ENCODE measurements around the gene RALGPS2.

Gene RALGPS2

GRCh38 chr1:178726087-178726517 lies 1.1 kb downstream of the RALGPS2 start (continued):
- TF ChIP-seq, protein P1, sequence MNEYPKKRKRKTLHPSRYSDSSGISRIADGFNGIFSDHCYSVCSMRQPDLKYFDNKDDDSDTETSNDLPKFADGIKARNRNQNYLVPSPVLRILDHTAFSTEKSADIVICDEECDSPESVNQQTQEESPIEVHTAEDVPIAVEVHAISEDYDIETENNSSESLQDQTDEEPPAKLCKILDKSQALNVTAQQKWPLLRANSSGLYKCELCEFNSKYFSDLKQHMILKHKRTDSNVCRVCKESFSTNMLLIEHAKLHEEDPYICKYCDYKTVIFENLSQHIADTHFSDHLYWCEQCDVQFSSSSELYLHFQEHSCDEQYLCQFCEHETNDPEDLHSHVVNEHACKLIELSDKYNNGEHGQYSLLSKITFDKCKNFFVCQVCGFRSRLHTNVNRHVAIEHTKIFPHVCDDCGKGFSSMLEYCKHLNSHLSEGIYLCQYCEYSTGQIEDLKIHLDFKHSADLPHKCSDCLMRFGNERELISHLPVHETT (tag by site-specific recombination; IDR thresholded peaks at IDR 0.05) = 0 out of 2 replicates have a peak, but pooled peaks have one; percentile 31
- TF ChIP-seq PRDM6 (tag by site-specific recombination; IDR thresholded peaks at IDR 0.05) (no peak), PBX3 (CRISPR knock-in tag; IDR thresholded peaks at IDR 0.05) (no peak), ZNF521 (tag by site-specific recombination; IDR thresholded peaks at IDR 0.05) (no peak), YY2 (tag by site-specific recombination; IDR thresholded peaks at IDR 0.05) (no peak), PRDM1 (tag by site-specific recombination; IDR thresholded peaks at IDR 0.05) (no peak), ZNF248 (tag by site-specific recombination; IDR thresholded peaks at IDR 0.05) (no peak), ZNF266 (tag by site-specific recombination; IDR thresholded peaks at IDR 0.05; ENCODE audit: low read depth) (no peak), ZNF10 (tag by site-specific recombination; IDR thresholded peaks at IDR 0.05) (no peak), ZNF600 (tag by site-specific recombination; IDR thresholded peaks at IDR 0.05) (peak; percentile 14; the same call in 1 of the 2 replicates), GLI4 (tag by site-specific recombination; IDR thresholded peaks at IDR 0.05) (no peak), GLI2 (tag by site-specific recombination; IDR thresholded peaks at IDR 0.05; ENCODE audit: borderline replicate concordance, low read depth) (no peak), ZNF366 (tag by site-specific recombination; conservative IDR thresholded peaks at IDR 0.05) (no peak; the same call in 1 of the 2 replicates), ZNF426 (tag by site-specific recombination; IDR thresholded peaks at IDR 0.05) (no peak), ZNF549 (tag by site-specific recombination; IDR thresholded peaks at IDR 0.05) (no peak), ZBTB11 (tag by site-specific recombination; conservative IDR thresholded peaks at IDR 0.05; ENCODE audit: low read depth) (peak; percentile 32; the same call in 1 of the 2 replicates), ZBTB1 (tag by site-specific recombination; IDR thresholded peaks at IDR 0.05) (no peak), KLF8 (tag by site-specific recombination; IDR thresholded peaks at IDR 0.05) (peak; percentile 40; the same call in 1 of the 2 replicates), ZSCAN30 (tag by site-specific recombination; IDR thresholded peaks at IDR 0.05) (0 out of 2 replicates have a peak, but pooled peaks have one; percentile 36), ZFHX2 (tag by site-specific recombination; conservative IDR thresholded peaks at IDR 0.05) (peak; percentile 76), ZNF37A (tag by site-specific recombination; IDR thresholded peaks at IDR 0.05) (no peak), IKZF3 (tag by site-specific recombination; IDR thresholded peaks at IDR 0.05) (0 out of 2 replicates have a peak, but pooled peaks have one; percentile 26), INSM2 (tag by site-specific recombination; IDR thresholded peaks at IDR 0.05) (0 out of 2 replicates have a peak, but pooled peaks have one; percentile 10), MYNN (tag by site-specific recombination; IDR thresholded peaks at IDR 0.05; ENCODE audit: borderline replicate concordance) (no peak), ZNF664 (tag by site-specific recombination; IDR thresholded peaks at IDR 0.05) (peak; percentile 89), GLIS1 (tag by site-specific recombination; IDR thresholded peaks at IDR 0.05) (peak; percentile 56), SCRT1 (tag by site-specific recombination; IDR thresholded peaks at IDR 0.05; ENCODE audit: borderline replicate concordance) (no peak), EGR2 (tag by site-specific recombination; IDR thresholded peaks at IDR 0.05; ENCODE audit: low read depth) (peak; percentile 47; the same call in 1 of the 2 replicates), ZNF501 (tag by site-specific recombination; IDR thresholded peaks at IDR 0.05) (no peak), ZNF341 (tag by site-specific recombination; IDR thresholded peaks at IDR 0.05; ENCODE audit: low read depth) (0 out of 2 replicates have a peak, but pooled peaks have one; percentile 16), ZNF654 (tag by site-specific recombination; IDR thresholded peaks at IDR 0.05; ENCODE audit: low read depth) (no peak)

All from HEK293 (cell line).